ENCODE results near the gene ACTN3. TPM values are rescaled to one million over a fixed set of nuclear protein-coding genes. Genes with fewer than 3 reads are reported as not detected.

ACTN3 gene
- total and polyA plus RNA-seq, 2 experiments from 2014 or later = 6.3 to 7.3 TPM

GRCh38 chr11:66562275-66562674 lies 15.6 kb downstream of the ACTN3 start:
- H3K9me3 Mint-ChIP-seq = no peaks in the 10 kb centered on the region
- DNase-seq (ENCODE audit: low spot score) (no peak), ATAC-seq (no peak)

More at GRCh38 chr11:66562275-66562674, 15.6 kb downstream of the ACTN3 start:
- Histone ChIP-seq H3F3A (replicated peaks; ENCODE audit: low read depth) (0 out of 2 replicates have a peak, but pooled peaks cover 3% of the 10 kb centered on the region), H3K79me2 (replicated peaks; ENCODE audit: insufficient read depth) (no peaks in the 10 kb centered on the region), H4K20me1 (replicated peaks; ENCODE audit: insufficient read depth) (no peaks in the 10 kb centered on the region), H3K27ac (ENCODE audit: low read depth) (no peak overlapping the region), H3K4me3 (no peak overlapping the region), H3K4me2 (no peak overlapping the region), H2AFZ (no peak overlapping the region), H3K27me3 (ENCODE audit: insufficient read depth) (peaks cover under 1% of the 10 kb centered on the region; the same call in 1 of the 2 replicates), H3K36me3 (ENCODE audit: insufficient read depth) (no peaks in the 10 kb centered on the region), H3K9me2 (ENCODE audit: insufficient read depth) (no peaks in the 10 kb centered on the region), H3K4me1 (ENCODE audit: insufficient read depth) (0 out of 2 replicates have a peak, but pooled peaks cover 4% of the 10 kb centered on the region)
- Mint-ChIP-seq H3K4me1 (no peaks in the 10 kb centered on the region; the same call in 2 of the 3 replicates), H3K27ac (no peak overlapping the region), H3K36me3 (ENCODE audit: low read depth) (peaks cover 14% of the 10 kb centered on the region), H3K27me3 (ENCODE audit: insufficient read depth, low read depth, poor library complexity) (peaks cover 17% of the 10 kb centered on the region), H3K4me3 (no peak overlapping the region)
- TF ChIP-seq ZNF331 (CRISPR knock-in tag; IDR thresholded peaks at IDR 0.05; ENCODE audit: low read depth) (no peak), CTCF (conservative IDR thresholded peaks at IDR 0.05; ENCODE audit: low read depth in 2 of 2) (no peak), ZNF114 (CRISPR knock-in tag; IDR thresholded peaks at IDR 0.05) (no peak), NANOG (IDR thresholded peaks at IDR 0.05; ENCODE audit: borderline replicate concordance) (no peak), POLR2AphosphoS5 (IDR thresholded peaks at IDR 0.05; ENCODE audit: low read depth) (no peak), CREB1 (CRISPR knock-in tag; IDR thresholded peaks at IDR 0.05; ENCODE audit: low read depth) (no peak), EZH2 (IDR thresholded peaks at IDR 0.05; ENCODE audit: low read depth, unreplicated experiment) (no peak), STAT1 (IDR thresholded peaks at IDR 0.05; ENCODE audit: unreplicated experiment) (no peak), ETS1 (IDR thresholded peaks at IDR 0.05) (no peak), JUNB (IDR thresholded peaks at IDR 0.05; ENCODE audit: unreplicated experiment) (no peak), ZNF462 (CRISPR knock-in tag; IDR thresholded peaks at IDR 0.05) (no peak), EZH2phosphoT487 (IDR thresholded peaks at IDR 0.05; ENCODE audit: unreplicated experiment) (no peak), REST (IDR thresholded peaks at IDR 0.05; ENCODE audit: unreplicated experiment) (no peak)

All from GM23338 (cell line).